ENCODE results near the gene CACYBP. TPM values are rescaled to one million over a fixed set of nuclear protein-coding genes. Genes with fewer than 3 reads are reported as not detected.

Gene CACYBP
- total RNA-seq, 1 donor from 2014 or later: 95.0 TPM

DNA sequence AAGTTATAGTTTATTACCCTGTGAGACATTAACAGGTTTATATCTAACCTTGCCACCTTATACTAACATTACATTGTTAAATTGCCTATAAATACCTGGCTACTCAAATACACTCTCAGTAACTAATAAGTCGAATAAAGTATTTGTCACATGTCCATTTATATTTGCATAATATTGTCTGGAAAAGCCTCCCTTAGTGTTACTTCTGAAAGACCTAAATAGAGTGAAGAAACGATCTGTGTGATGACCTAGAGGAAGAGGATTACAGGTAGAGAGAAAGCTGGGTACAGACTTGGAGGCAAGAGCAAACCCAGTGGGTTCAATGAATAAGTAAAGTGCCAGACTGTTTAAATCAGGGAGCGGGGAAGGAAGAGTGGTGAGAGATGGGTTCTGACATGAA, 2.7 kb upstream of the CACYBP start:
- H3K27me3 Mint-ChIP-seq (ENCODE audit: low read depth, unreplicated experiment): no peaks in the 10 kb centered on the region
- peaks cover 6% of the 10 kb centered on the region for H3K4me1 Mint-ChIP-seq (ENCODE audit: low read depth, unreplicated experiment)
- H3K27ac ChIP-seq (ENCODE audit: low read depth, low read length): no peak overlapping the region
- H4K20me1 ChIP-seq (ENCODE audit: insufficient read depth, low read length): peaks cover 4% of the 10 kb centered on the region
- no peaks in the 10 kb centered on the region for H3K9me3 ChIP-seq (ENCODE audit: insufficient read depth, low read depth, low read length)
- TF ChIP-seq, protein P1, sequence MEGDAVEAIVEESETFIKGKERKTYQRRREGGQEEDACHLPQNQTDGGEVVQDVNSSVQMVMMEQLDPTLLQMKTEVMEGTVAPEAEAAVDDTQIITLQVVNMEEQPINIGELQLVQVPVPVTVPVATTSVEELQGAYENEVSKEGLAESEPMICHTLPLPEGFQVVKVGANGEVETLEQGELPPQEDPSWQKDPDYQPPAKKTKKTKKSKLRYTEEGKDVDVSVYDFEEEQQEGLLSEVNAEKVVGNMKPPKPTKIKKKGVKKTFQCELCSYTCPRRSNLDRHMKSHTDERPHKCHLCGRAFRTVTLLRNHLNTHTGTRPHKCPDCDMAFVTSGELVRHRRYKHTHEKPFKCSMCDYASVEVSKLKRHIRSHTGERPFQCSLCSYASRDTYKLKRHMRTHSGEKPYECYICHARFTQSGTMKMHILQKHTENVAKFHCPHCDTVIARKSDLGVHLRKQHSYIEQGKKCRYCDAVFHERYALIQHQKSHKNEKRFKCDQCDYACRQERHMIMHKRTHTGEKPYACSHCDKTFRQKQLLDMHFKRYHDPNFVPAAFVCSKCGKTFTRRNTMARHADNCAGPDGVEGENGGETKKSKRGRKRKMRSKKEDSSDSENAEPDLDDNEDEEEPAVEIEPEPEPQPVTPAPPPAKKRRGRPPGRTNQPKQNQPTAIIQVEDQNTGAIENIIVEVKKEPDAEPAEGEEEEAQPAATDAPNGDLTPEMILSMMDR (IDR thresholded peaks at IDR 0.05; ENCODE audit: insufficient read depth, low read depth, low read length): no peak
- no peaks in the 10 kb centered on the region for H3K36me3 Mint-ChIP-seq (ENCODE audit: low read depth, unreplicated experiment)
- H3K79me2 ChIP-seq (ENCODE audit: insufficient read depth, low read length): peaks cover 22% of the 10 kb centered on the region
- H3K4me3 Mint-ChIP-seq (ENCODE audit: unreplicated experiment): no peak overlapping the region
- H3K27ac Mint-ChIP-seq (ENCODE audit: unreplicated experiment): no peak overlapping the region
- no peak overlapping the region for H3K9ac ChIP-seq (ENCODE audit: low read length)
- H3K27me3 ChIP-seq (ENCODE audit: insufficient read depth, low read length): no peaks in the 10 kb centered on the region
- no peak overlapping the region for H2AFZ ChIP-seq (ENCODE audit: low read depth, low read length)
- no peak overlapping the region for H3K4me2 ChIP-seq (ENCODE audit: low read length)
- no peaks in the 10 kb centered on the region for H3K9me3 Mint-ChIP-seq (ENCODE audit: unreplicated experiment)
- FAIRE-seq (no peak), DNase-seq (ENCODE audit: low read depth) (no peak)
- H3K36me3 ChIP-seq (ENCODE audit: insufficient read depth, low read length): no peaks in the 10 kb centered on the region
- H3K4me3 ChIP-seq (ENCODE audit: insufficient read depth, low read depth, low read length): no peak overlapping the region
- H3K4me1 ChIP-seq (ENCODE audit: insufficient read depth, low read length): peaks cover 19% of the 10 kb centered on the region

DNA sequence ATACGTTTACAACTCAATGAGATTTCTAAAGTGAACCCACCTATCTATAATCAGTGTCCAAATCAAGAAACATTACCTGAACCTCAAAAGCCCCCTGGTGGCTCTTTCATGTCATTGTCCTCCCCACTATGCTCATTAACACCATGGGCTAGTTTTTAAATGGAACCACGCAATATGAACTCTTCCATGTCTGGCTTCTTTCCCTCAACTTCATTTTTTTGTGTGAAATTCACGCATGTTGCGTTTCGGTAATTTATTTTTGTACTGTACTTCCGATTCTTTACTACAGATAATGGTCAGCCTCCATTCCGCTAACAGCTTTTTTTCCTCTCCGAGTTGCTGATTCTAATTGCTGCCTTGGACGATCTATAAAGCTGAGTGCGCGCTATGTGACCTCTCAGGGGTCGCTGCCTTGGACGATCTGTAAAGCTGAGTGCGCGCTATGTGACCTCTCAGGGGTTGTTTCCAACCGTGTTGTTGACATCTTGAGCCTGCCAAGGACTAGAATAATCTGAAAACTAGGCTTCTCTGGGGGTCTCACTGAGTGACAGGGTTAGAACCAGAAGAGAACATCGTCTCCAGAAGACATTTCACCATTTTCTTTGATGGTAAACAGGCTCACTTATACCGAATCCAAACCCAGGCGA, 1.1 kb upstream of the CACYBP start:
- Mint-ChIP-seq H3K36me3 (ENCODE audit: low read depth, unreplicated experiment) (no peaks in the 10 kb centered on the region), H3K9me3 (ENCODE audit: unreplicated experiment) (no peaks in the 10 kb centered on the region), H3K4me1 (ENCODE audit: low read depth, unreplicated experiment) (peaks cover 12% of the 10 kb centered on the region), H3K4me3 (ENCODE audit: unreplicated experiment) (no peak overlapping the region), H3K27me3 (ENCODE audit: low read depth, unreplicated experiment) (no peaks in the 10 kb centered on the region), H3K27ac (ENCODE audit: unreplicated experiment) (no peak overlapping the region)
- Histone ChIP-seq H3K9ac (ENCODE audit: low read length) (peak overlapping the region; percentile 99), H3K4me3 (ENCODE audit: insufficient read depth, low read depth, low read length) (peak overlapping the region; percentile 96), H3K4me2 (ENCODE audit: low read length) (peak overlapping the region; percentile 96), H3K4me1 (ENCODE audit: insufficient read depth, low read length) (peaks cover 19% of the 10 kb centered on the region), H4K20me1 (ENCODE audit: insufficient read depth, low read length) (peaks cover 14% of the 10 kb centered on the region), H3K36me3 (ENCODE audit: insufficient read depth, low read length) (no peaks in the 10 kb centered on the region), H3K27ac (ENCODE audit: low read depth, low read length) (peak overlapping the region; percentile 100), H3K79me2 (ENCODE audit: insufficient read depth, low read length) (peaks cover 38% of the 10 kb centered on the region), H3K27me3 (ENCODE audit: insufficient read depth, low read length) (no peaks in the 10 kb centered on the region), H2AFZ (ENCODE audit: low read depth, low read length) (peak overlapping the region; percentile 93), H3K9me3 (ENCODE audit: insufficient read depth, low read depth, low read length) (no peaks in the 10 kb centered on the region)
- DNase-seq (ENCODE audit: low read depth): peak; percentile 39
- no peak for FAIRE-seq
- TF ChIP-seq, protein P1 (IDR thresholded peaks at IDR 0.05; ENCODE audit: insufficient read depth, low read depth, low read length): peak; percentile 81
- no peak for TF ChIP-seq EZH2 (IDR thresholded peaks at IDR 0.05; ENCODE audit: insufficient read depth, low read length)

GRCh38 chr1:174999216-174999935, 371 bp upstream of the CACYBP start:
- DNase-seq (ENCODE audit: low read depth) (peak; percentile 98), FAIRE-seq (peak; percentile 52)
- peaks cover 45% of the 10 kb centered on the region for H3K79me2 ChIP-seq (ENCODE audit: insufficient read depth, low read length)
- H3K4me2 ChIP-seq (ENCODE audit: low read length): peak overlapping the region; percentile 96
- peak overlapping the region; percentile 93 for H2AFZ ChIP-seq (ENCODE audit: low read depth, low read length)
- H3K27me3 ChIP-seq (ENCODE audit: insufficient read depth, low read length): no peaks in the 10 kb centered on the region
- H3K9ac ChIP-seq (ENCODE audit: low read length): peak overlapping the region; percentile 99
- H3K4me1 ChIP-seq (ENCODE audit: insufficient read depth, low read length): peaks cover 19% of the 10 kb centered on the region
- peak overlapping the region; percentile 100 for H3K27ac ChIP-seq (ENCODE audit: low read depth, low read length)
- peak overlapping the region; percentile 97 for H3K4me3 ChIP-seq (ENCODE audit: insufficient read depth, low read depth, low read length)
- no peaks in the 10 kb centered on the region for H3K27me3 Mint-ChIP-seq (ENCODE audit: low read depth, unreplicated experiment)
- peaks cover 12% of the 10 kb centered on the region for H3K4me1 Mint-ChIP-seq (ENCODE audit: low read depth, unreplicated experiment)
- peaks cover 15% of the 10 kb centered on the region for H4K20me1 ChIP-seq (ENCODE audit: insufficient read depth, low read length)
- TF ChIP-seq EZH2 (IDR thresholded peaks at IDR 0.05; ENCODE audit: insufficient read depth, low read length): no peak
- TF ChIP-seq, protein P1 (IDR thresholded peaks at IDR 0.05; ENCODE audit: insufficient read depth, low read depth, low read length): no peak
- H3K9me3 ChIP-seq (ENCODE audit: insufficient read depth, low read depth, low read length): no peaks in the 10 kb centered on the region
- H3K36me3 ChIP-seq (ENCODE audit: insufficient read depth, low read length): no peaks in the 10 kb centered on the region
- H3K9me3 Mint-ChIP-seq (ENCODE audit: unreplicated experiment): no peaks in the 10 kb centered on the region
- no peak overlapping the region for H3K27ac Mint-ChIP-seq (ENCODE audit: unreplicated experiment)
- no peak overlapping the region for H3K4me3 Mint-ChIP-seq (ENCODE audit: unreplicated experiment)
- H3K36me3 Mint-ChIP-seq (ENCODE audit: low read depth, unreplicated experiment): no peaks in the 10 kb centered on the region

All from astrocyte (in vitro differentiated cells and primary cell).